HG03039 (cell line): Measurements from ENCODE around the gene GHRH.

Experiments
- ATAC-seq: cut with Tn5 transposase; IDR thresholded peaks from one replicate; pipeline ENCODE4 v1.9.1; 2021; ENCODE audit warnings: mild to moderate bottlenecking, moderate library complexity; ENCODE audit not compliant: unreplicated experiment

Gene GHRH

DNA sequence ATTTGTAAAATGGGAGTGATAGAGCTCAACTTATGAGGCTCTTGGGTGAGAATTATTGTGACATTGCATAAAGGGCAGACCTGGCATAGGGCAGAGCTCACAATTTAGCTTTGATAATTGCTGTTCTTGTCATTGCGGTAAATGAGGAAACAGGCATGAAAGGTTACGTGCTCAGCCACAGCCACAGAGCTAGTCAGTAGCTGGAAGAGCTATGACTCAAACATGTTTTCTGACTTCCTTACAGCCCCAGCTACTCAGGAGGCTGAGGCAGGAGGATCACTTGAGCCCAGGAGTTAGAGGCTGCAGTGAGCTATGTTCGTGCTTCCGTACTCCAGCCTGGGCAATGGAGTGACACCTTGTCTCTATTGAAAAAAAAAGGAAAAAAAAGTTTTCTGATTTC lies 3.5 kb upstream of the GHRH start:
- no peak for ATAC-seq

DNA sequence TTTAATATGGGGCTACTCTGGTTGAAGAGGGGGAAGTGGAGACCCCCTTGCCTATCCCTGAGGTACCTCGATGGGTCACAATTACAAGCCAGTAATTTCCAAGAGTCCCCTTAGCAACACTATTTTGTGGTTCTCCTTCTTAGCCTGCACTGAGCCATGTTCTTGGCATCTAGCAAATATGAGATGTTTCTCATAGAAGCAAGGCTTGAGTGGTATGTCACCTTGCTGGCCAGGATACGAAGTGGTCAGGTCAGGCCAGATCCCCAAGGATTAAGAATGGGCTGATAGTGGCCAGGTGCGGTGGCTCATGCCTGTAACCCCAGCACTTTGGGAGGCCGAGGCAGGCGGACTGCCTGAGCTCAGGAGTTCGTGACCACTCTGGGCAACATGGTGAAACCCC lies 2.1 kb upstream of the GHRH start:
- no peak for ATAC-seq

DNA sequence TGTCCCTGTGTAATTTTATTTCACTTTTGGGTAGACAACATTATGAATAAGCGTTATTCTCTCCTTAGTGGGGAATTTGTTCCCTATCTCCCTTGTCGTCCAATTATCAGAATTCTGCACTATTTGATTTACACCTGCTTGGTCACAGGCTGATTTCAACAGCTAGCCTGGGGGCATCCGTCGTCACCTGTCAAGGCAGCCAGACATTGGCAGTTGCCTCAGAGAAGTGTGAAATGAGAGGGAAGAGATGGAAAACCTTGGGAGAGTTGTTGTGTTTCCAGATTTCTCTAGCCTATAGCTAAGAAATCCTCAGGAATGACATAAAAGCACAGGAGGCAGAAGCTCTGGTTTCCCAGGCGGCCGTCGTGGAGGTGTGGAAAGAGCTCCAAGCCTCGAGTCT lies 891 bp upstream of the GHRH start:
- ATAC-seq: no peak

GRCh38 chr20:37260923-37261322 lies 691 bp downstream of the GHRH start:
- no peak for ATAC-seq

GRCh38 chr20:37259865-37260264 lies 1.7 kb downstream of the GHRH start:
- ATAC-seq: no peak

DNA sequence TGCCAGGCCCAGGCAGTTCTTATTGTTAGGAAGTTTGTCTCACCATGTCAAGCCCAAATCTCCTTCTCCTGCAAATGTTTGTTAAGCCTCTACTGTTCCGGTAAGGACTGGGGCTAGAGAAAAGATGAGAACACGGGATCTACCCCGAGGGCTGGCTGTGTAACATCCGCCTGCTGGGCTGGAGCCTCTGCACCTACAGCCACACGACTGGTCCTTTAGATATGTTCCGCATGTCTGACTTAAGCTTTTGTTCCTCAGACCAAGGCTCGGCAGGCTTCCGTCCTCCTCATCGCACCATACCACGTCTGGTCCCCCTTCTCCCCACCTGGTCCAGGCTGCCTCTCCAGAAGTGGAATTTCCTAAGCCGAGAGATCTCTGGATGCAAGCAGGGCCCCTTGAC lies 2.6 kb downstream of the GHRH start:
- no peak for ATAC-seq

GRCh38 chr20:37257988-37258387 lies 3.6 kb downstream of the GHRH start:
- ATAC-seq: no peak

- ATAC-seq: no peak
Measured at GRCh38 chr20:37257530-37257929, 4.1 kb downstream of the GHRH start.

GRCh38 chr20:37256286-37256685 lies 5.3 kb downstream of the GHRH start:
- ATAC-seq: no peak

DNA sequence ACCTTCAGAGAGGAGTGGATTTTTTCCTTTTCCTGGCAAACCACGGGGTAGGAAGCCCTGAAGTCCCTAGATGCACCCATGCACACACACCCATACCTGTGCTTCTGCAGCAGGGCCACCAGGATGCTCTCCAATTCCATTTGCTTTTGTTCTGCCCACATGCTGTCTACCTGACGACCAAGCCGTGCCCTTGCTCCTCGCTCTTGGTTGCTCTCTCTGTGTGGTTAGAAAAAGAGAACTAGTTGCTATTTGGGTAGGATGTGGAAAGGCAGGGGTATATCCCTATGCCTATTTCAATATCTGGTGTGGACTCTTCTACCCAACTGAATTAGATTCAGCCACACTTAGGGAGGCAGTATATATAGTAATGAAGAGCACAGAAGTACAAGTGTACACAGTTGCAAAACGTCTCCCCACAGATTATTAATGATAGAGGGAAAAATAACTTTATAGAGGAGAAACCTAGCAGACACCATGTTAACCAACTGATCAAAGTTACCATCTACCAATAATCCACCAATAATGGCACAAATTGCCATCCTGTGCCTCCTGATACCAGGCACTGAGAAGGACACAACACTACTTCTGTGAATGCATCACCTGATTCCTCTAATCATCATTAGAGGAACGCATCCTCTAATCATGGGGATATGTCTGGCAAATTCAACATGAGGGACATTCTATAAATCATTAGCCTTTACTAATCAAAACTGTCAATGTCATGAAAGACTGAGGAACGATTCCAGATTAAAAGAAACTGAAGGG lies 7.3 kb downstream of the GHRH start:
- no peak for ATAC-seq

DNA sequence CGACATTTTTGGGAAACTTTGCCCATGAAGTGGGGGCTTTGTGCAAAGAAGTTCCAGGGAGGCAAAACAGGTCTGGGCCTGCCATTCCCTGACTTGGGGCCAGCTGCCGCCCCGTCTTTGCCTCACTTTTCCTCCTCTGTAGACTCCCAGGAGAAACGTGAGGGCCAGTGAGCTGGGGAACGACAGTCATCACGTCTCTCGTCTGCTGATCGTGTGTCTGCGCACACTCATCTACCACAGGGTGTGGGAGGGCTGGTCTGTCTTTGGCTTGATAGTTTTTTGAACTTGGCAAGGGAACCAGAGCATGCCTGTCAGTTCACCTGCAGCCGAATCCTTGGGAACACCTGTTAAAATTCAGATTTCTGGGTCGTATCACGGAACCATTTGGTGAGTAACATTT lies 8.5 kb downstream of the GHRH start:
- no peak for ATAC-seq

DNA sequence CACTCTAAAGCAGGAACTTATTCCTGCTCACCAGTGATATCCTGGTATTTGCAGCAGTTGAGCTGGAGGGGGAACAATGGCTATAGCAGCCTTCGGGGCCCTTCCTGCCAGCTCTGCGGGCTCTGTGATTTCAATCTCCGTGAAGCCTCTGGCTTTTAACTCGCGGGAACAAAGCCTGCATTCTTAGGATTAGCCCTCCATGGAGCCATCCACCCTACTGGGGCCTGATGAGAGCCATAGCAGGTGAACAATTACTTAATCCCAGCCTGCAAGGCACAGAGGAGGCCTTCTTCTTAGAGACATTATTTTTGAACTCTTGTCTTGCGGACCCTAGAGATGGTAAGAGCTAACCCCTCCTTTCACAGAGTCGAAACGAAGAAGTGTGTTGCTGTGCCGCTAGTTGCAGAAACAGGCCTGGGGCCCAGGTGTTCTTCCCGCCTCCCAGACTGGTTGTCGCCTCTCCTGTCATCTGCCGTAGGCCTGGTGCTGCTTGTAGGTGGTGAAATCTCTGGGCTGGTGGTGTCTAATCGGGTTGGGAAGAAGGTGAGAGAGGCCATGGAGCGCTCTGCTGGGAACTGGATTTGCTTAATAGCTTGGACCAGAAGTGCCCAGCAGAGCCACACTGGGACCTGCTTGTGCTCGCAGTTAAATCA lies 9.7 kb downstream of the GHRH start:
- no peak for ATAC-seq

DNA sequence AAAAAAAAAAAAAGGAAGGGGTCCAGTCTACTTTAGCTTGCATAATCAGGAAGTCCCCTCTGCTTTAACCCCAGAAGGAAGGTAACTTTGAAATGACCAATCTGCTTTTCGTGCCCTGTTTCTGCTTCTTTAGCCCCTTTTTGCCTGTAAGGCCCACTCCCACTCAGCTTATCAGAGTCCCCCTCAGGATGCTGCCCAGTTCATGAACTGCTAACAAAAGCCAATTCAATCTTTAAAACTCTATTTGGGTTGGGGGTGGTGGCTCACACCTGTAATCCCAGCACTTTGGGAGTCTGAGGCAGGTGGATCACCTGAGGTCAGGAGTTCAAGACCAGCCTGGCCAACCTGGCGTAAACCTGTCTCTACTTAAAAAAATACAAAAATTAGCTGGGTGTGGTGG lies 12.3 kb downstream of the GHRH start:
- ATAC-seq: no peak

DNA sequence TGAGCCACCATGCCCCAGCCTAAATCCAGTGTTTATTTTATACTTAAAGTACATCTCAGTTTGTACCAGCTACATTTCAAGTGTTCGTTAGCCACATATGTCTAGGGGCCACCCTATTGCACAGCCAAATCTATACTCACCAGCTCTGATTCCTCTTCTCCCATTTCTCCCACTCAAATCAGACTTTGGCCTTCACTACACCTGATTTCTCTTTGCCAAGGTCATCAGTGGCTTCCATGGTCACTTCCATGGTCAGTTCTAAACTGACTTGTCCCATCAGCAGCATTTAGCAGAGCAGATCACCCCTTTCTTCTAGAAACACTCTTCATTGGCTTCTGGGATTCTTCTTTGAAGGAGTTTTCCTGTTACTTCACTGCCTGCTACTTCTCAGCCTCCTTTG lies 14.1 kb downstream of the GHRH start:
- ATAC-seq: no peak

GRCh38 chr20:37246736-37247135 lies 14.9 kb downstream of the GHRH start:
- no peak for ATAC-seq

DNA sequence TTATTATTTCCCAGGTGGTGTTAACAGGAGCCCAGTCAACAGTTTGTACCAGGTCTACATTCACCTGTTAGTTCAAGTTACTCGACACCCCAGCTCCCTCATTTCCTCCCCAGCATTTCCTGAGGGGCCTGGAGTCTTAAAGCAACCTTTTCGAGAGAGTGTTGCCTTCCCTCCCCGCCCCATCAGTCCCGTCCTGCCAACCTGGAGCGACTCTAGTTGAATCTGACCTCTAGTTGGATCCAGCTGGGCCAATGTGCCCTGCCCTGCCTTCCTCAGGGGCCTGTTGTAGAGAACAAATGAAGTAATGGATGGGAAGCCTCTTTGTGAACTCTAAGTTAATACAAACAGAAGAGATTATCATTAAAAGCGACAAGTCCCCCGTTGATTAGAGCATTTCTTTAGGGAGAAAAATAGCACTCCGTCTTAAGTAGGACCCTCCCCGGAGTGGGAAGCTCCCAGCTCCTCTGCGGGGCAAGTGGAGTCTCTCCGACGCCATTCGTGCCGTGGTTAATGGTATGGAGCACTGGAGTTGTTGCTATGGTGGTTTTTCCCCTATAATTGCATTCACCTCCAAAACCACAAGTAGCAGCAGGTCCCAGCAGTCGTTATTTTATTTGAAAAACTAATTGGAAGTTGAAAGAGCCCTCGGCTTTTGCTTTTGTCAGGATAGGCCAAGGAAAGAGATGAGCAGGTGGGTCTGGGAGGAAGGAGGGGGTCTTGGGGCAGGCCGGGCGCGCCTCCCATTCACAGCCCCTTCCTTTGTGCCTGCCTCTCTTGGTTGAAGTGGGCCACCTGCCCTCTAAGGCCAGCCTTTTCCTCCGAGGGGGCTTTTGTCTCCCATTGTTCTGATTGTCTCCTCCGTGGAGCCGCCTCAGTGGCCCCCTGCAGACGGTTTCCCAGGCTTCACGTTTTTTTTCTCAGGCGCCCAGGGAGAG lies 16.1 kb downstream of the GHRH start:
- no peak for ATAC-seq

GRCh38 chr20:37244572-37244957 lies 17.0 kb downstream of the GHRH start:
- ATAC-seq: no peak

DNA sequence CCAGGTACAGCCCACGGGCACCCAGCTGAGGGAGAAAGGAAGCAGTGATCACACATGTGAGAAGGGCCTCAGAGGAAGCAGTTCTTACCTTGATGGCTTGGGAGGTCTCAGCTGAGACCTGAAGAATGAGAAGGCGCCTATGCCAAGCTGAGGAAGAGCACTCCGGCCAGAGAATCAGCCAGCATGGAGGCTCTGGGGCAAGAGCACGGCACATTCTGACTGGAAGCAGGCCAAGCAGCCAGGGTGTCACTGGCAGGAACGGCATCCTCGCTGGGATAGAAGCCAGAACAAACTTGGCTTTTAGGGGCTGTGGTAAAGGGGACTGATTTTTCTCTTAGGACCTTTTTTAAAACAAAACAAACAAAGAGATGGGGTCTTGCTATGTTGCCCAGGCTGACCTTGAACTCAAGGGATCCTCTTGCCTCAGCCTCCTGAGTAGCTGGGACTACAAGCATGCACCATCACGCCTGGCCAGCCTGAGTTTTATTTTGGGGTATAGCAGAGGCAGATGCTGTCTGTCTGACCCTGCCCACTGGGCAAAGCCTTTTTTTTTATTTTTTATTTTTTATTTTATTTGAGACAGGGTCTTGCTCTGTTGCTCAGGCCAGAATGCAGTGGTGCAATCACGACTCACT lies 17.6 kb downstream of the GHRH start:
- no peak for ATAC-seq

DNA sequence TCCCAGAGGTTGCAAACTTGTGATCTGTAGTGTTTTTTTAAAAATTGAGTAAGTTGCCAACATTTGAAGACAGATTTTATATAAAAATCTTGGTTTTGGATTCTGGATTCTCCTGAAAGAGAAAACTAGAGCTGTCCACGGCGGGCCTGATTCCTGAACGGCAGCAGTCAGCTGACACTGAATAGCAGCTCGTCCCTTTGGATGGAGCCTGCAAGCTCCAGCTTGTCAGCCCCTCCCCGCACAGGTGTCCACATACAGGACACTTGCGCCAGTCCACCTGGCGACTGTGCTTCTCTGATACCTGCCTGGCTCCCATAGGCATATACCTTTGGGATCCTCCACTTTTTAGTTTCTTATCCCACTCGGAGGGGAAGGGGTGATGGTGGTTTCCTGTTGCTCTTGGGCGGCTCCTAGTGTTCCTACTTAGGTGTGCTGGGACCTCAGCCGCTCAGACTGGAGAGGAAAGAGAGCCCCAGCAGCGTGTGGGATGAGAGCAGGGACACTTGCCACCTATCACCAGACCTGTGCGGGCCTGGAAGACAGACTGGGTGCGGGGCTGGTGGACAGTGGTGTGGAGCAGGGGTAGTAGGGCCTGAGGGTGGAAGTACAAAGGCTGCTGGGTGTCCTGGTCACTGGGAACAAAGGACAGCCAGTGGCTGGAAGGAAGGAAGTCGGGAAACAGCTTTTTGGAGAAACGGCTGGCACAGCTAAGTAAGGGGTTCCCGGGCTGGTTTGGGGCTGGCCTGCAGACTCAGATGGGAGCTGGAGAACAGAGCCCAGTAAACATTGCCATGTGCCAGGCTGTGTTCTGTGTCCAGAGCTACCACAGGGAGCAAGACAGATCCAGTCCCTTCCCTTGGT lies 18.3 kb downstream of the GHRH start:
- ATAC-seq: no peak

- ATAC-seq: no peak
Measured at GRCh38 chr20:37242503-37242902, 19.1 kb downstream of the GHRH start.
